A549 (cell line): ENCODE data around the gene CADM4.

Source experiments
- CTCF ChIP-seq: fragments of >200 bp; sonication (Bioruptor Twin); formaldehyde crosslinking; IDR thresholded peaks from 3 replicates; pipeline ENCODE4 v1.5.1; 2016
- EP300 ChIP-seq, 2 experiments: fragments of >200 bp; sonication (Bioruptor Twin); formaldehyde crosslinking; IDR thresholded peaks; 2 replicates in 1 of 2; 3 replicates in 1 of 2; pipeline ENCODE4 v1.6.1; 2016 to 2017
- GATA3 ChIP-seq: IDR thresholded peaks from 2 replicates; pipeline ENCODE4 v1.6.1; 2012; ENCODE audit warnings: borderline replicate concordance
- HOXB5 ChIP-seq: fragments of 250-450 bp; sonication (Bioruptor Pico); IDR thresholded peaks from 2 replicates; pipeline ENCODE4 v1.5.0; 2020; ENCODE audit warnings: mild to moderate bottlenecking, moderate library complexity
- REST ChIP-seq: fragments of 200-600 bp; sonication (generic); IDR thresholded peaks from 2 replicates; pipeline ENCODE4 v1.6.1; 2016; ENCODE audit warnings: antibody characterized with exemption, mild to moderate bottlenecking, moderate library complexity
- ZSCAN20 ChIP-seq: fragments of 250-450 bp; sonication (Bioruptor Pico); IDR thresholded peaks from 2 replicates; pipeline ENCODE4 v1.8.0; 2022; ENCODE audit warnings: mild to moderate bottlenecking, moderate library complexity
- TF ChIP-seq, protein P1 (sequence below): fragments of >200 bp; sonication (Bioruptor Twin); formaldehyde crosslinking; IDR thresholded peaks from 2 replicates; pipeline ENCODE4 v1.6.1; 2016

DNA sequence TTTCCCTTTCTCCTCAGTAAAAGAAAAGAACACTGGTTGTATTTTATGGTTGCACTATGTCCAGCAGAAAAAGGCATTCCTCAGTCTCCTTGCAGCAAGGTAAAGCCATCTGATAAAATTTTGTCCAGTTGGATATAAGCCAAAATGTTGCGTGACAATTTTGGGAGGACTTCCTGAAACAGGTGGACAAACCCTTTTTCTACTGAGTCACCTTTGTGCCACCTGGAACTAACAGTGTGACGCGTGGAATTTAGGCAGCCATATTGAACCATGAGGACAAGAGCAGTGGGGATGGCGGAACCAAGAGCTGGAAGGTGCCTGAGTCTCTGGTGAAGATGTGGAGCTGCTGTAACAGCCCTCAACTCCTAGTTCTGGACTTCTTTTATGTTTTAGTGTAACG, 8.2 kb downstream of the CADM4 start:
- TF ChIP-seq GATA3 (no peak), CTCF (no peak), REST (no peak), HOXB5 (CRISPR knock-in tag) (no peak), EP300 (IDR thresholded peaks at IDR 0.05) (no peak), ZSCAN20 (CRISPR knock-in tag) (no peak)
- TF ChIP-seq, protein P1, sequence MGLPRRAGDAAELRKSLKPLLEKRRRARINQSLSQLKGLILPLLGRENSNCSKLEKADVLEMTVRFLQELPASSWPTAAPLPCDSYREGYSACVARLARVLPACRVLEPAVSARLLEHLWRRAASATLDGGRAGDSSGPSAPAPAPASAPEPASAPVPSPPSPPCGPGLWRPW: no peak
